ENCODE results near the gene MOGAT2.

DNA sequence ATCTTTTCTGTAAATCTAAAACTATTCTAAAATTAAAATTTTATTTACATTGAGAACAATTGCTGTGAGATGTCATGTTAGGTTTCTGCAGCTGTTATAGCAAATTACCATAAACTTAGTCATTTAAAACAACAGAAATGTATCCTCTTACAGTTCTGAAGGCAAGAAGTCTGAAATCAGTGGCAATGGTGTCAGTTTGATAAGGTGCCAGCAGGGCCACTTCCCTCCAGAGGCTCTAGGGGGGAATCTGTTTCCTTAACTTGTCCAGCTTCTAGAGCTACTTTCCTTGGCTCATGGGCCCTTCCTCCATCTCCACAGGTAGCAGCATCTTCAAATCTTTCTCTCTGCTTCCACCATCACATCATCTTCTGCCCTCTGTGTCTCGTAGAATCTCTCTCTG is 23.0 kb downstream of the MOGAT2 start:
- TF ChIP-seq CTCF (IDR thresholded peaks at IDR 0.05) (no peak), TEAD4 (IDR thresholded peaks at IDR 0.05; ENCODE audit: borderline replicate concordance, insufficient read depth) (no peak), ELF1 (IDR thresholded peaks at IDR 0.05) (no peak), GABPA (IDR thresholded peaks at IDR 0.05; ENCODE audit: low read depth) (no peak), FOXM1 (IDR thresholded peaks at IDR 0.05; ENCODE audit: low read depth) (no peak), POLR2AphosphoS5 (IDR thresholded peaks at IDR 0.05; ENCODE audit: low read depth, low read length) (no peak), SMC3 (IDR thresholded peaks at IDR 0.05; ENCODE audit: low read depth, low read length) (no peak), CHD2 (IDR thresholded peaks at IDR 0.05; ENCODE audit: low read length, partially characterized antibody) (no peak), MXI1 (IDR thresholded peaks at IDR 0.05; ENCODE audit: low read depth, low read length) (no peak), RCOR1 (IDR thresholded peaks at IDR 0.05; ENCODE audit: low read length) (no peak)

Measured in SK-N-SH (cell line).